Measurements from ENCODE around the gene ITPR1.
A peak's percentile ranks its signal among the peaks of the same experiment; 100 is the strongest.

DNA sequence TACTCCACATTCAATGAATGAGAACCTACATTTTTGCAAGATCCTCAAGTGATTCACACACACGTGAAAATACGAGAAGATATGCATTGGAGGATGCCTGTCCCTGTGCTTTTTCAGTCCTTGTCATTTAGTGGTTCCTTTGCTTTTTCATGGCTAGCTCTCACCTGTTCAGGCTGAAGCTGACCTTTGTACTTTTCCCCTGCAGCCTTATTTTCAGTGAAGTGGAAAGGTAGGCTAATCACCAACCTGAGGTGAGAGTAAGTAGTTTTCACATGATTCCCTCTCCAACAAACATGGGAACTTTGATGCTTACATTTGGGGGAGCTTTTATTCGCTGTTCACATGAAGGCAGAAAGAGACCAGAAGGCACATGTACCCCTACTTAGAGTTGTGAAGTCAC is 8.3 kb downstream of the ITPR1 start:
- TF ChIP-seq RAD21 (IDR thresholded peaks at IDR 0.05) (no peak), EGR1 (IDR thresholded peaks at IDR 0.05; ENCODE audit: low read depth in 2 of 2) (no peak), SP1 (IDR thresholded peaks at IDR 0.05) (no peak), RXRA (IDR thresholded peaks at IDR 0.05) (no peak), TAF1 (conservative IDR thresholded peaks at IDR 0.05) (no peak), YY1 (IDR thresholded peaks at IDR 0.05) (no peak), FOXA2 (IDR thresholded peaks at IDR 0.05) (no peak), JUND (IDR thresholded peaks at IDR 0.05) (no peak), HNF4A (conservative IDR thresholded peaks at IDR 0.05) (peak; percentile 63 to 77)
- TF ChIP-seq, protein P1, sequence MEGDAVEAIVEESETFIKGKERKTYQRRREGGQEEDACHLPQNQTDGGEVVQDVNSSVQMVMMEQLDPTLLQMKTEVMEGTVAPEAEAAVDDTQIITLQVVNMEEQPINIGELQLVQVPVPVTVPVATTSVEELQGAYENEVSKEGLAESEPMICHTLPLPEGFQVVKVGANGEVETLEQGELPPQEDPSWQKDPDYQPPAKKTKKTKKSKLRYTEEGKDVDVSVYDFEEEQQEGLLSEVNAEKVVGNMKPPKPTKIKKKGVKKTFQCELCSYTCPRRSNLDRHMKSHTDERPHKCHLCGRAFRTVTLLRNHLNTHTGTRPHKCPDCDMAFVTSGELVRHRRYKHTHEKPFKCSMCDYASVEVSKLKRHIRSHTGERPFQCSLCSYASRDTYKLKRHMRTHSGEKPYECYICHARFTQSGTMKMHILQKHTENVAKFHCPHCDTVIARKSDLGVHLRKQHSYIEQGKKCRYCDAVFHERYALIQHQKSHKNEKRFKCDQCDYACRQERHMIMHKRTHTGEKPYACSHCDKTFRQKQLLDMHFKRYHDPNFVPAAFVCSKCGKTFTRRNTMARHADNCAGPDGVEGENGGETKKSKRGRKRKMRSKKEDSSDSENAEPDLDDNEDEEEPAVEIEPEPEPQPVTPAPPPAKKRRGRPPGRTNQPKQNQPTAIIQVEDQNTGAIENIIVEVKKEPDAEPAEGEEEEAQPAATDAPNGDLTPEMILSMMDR (IDR thresholded peaks at IDR 0.05; ENCODE audit: low read depth, low read length, missing input control), result no peak
- TF ChIP-seq, protein P2, sequence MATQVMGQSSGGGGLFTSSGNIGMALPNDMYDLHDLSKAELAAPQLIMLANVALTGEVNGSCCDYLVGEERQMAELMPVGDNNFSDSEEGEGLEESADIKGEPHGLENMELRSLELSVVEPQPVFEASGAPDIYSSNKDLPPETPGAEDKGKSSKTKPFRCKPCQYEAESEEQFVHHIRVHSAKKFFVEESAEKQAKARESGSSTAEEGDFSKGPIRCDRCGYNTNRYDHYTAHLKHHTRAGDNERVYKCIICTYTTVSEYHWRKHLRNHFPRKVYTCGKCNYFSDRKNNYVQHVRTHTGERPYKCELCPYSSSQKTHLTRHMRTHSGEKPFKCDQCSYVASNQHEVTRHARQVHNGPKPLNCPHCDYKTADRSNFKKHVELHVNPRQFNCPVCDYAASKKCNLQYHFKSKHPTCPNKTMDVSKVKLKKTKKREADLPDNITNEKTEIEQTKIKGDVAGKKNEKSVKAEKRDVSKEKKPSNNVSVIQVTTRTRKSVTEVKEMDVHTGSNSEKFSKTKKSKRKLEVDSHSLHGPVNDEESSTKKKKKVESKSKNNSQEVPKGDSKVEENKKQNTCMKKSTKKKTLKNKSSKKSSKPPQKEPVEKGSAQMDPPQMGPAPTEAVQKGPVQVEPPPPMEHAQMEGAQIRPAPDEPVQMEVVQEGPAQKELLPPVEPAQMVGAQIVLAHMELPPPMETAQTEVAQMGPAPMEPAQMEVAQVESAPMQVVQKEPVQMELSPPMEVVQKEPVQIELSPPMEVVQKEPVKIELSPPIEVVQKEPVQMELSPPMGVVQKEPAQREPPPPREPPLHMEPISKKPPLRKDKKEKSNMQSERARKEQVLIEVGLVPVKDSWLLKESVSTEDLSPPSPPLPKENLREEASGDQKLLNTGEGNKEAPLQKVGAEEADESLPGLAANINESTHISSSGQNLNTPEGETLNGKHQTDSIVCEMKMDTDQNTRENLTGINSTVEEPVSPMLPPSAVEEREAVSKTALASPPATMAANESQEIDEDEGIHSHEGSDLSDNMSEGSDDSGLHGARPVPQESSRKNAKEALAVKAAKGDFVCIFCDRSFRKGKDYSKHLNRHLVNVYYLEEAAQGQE (IDR thresholded peaks at IDR 0.05), result no peak
- TF ChIP-seq, protein P3, sequence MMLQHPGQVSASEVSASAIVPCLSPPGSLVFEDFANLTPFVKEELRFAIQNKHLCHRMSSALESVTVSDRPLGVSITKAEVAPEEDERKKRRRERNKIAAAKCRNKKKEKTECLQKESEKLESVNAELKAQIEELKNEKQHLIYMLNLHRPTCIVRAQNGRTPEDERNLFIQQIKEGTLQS (IDR thresholded peaks at IDR 0.05), result no peak
- TF ChIP-seq, protein P4, sequence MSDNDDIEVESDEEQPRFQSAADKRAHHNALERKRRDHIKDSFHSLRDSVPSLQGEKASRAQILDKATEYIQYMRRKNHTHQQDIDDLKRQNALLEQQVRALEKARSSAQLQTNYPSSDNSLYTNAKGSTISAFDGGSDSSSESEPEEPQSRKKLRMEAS (IDR thresholded peaks at IDR 0.05), result no peak
- TF ChIP-seq, protein P5, sequence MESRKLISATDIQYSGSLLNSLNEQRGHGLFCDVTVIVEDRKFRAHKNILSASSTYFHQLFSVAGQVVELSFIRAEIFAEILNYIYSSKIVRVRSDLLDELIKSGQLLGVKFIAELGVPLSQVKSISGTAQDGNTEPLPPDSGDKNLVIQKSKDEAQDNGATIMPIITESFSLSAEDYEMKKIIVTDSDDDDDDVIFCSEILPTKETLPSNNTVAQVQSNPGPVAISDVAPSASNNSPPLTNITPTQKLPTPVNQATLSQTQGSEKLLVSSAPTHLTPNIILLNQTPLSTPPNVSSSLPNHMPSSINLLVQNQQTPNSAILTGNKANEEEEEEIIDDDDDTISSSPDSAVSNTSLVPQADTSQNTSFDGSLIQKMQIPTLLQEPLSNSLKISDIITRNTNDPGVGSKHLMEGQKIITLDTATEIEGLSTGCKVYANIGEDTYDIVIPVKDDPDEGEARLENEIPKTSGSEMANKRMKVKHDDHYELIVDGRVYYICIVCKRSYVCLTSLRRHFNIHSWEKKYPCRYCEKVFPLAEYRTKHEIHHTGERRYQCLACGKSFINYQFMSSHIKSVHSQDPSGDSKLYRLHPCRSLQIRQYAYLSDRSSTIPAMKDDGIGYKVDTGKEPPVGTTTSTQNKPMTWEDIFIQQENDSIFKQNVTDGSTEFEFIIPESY (IDR thresholded peaks at IDR 0.05), result no peak
